Neural cell (in vitro differentiated cells): Measurements from ENCODE around the gene AQP2. TPM values are rescaled to one million over a fixed set of nuclear protein-coding genes. Genes with fewer than 3 reads are reported as not detected.
A peak's percentile ranks its signal among the peaks of the same experiment; 100 is the strongest.

Experiments
- H2AFZ ChIP-seq: fragments of 200-600, 300-800 bp; sonication (generic), shearing (Covaris generic); 2 replicates; pipeline ENCODE4 v1.6.0; 2014; ENCODE audit warnings: low read depth, mild to moderate bottlenecking, antibody characterized with exemption, low read length, moderate library complexity
- H3F3A ChIP-seq: fragments of 200-600 bp; shearing (Covaris generic); 2 replicates; pipeline ENCODE4 v1.6.1; 2016; ENCODE audit warnings: mild to moderate bottlenecking, moderate library complexity, mixed read lengths, antibody characterized with exemption, low read length; ENCODE audit not compliant: insufficient read depth, poor library complexity, severe bottlenecking
- H3K27ac ChIP-seq: fragments of 200-600, 300-800 bp; sonication (generic), shearing (Covaris generic); 2 replicates; pipeline ENCODE4 v1.5.1; 2014; ENCODE audit warnings: mild to moderate bottlenecking, low read length, moderate library complexity
- H3K27me3 ChIP-seq: fragments of 300-800, 200-600 bp; sonication (generic), shearing (Covaris generic); 2 replicates; pipeline ENCODE4 v1.6.0; 2014; ENCODE audit warnings: mild to moderate bottlenecking, low read depth, low read length, moderate library complexity; ENCODE audit not compliant: insufficient read depth
- H3K36me3 ChIP-seq: fragments of 300-800, 200-600 bp; sonication (generic), shearing (Covaris generic); 2 replicates; pipeline ENCODE4 v1.5.1; 2014; ENCODE audit warnings: mild to moderate bottlenecking, antibody characterized with exemption, low read length, moderate library complexity; ENCODE audit not compliant: insufficient read depth
- H3K4me2 ChIP-seq: fragments of 300-800, 200-600 bp; sonication (generic), shearing (Covaris generic); 2 replicates; pipeline ENCODE4 v1.6.0; 2014; ENCODE audit warnings: mild to moderate bottlenecking, low read length
- H3K4me3 ChIP-seq: fragments of 300-800, 200-600 bp; sonication (generic), shearing (Covaris generic); 2 replicates; pipeline ENCODE4 v1.5.1; 2014; ENCODE audit warnings: mild to moderate bottlenecking, low read length, moderate library complexity
- H3K79me2 ChIP-seq: fragments of 200-600 bp; shearing (Covaris generic); replicated peaks from 2 replicates; pipeline ENCODE4 v1.6.0; 2014; ENCODE audit warnings: mild to moderate bottlenecking, low read length, moderate library complexity; ENCODE audit not compliant: insufficient read depth
- H3K9ac ChIP-seq: fragments of 300-800, 200-600 bp; sonication (generic), shearing (Covaris generic); 2 replicates; pipeline ENCODE4 v1.6.1; 2016; ENCODE audit warnings: mild to moderate bottlenecking, low read length, mixed read lengths
- H3K9me2 ChIP-seq: fragments of 200-600 bp; shearing (Covaris generic); 2 replicates; pipeline ENCODE4 v1.6.1; 2016; ENCODE audit warnings: mild to moderate bottlenecking, low read length, mixed read lengths; ENCODE audit not compliant: insufficient read depth
- H3K9me3 ChIP-seq: fragments of 200-600, 300-800 bp; sonication (generic), shearing (Covaris generic); 2 replicates; pipeline ENCODE4 v1.6.1; 2016; ENCODE audit warnings: mild to moderate bottlenecking, mixed run types, low read length, moderate library complexity, mixed read lengths
- H4K20me1 ChIP-seq: fragments of 200-600 bp; shearing (Covaris generic); 2 replicates; pipeline ENCODE4 v1.6.1; 2016; ENCODE audit warnings: mild to moderate bottlenecking, mixed run types; ENCODE audit not compliant: insufficient read depth
- EP300 ChIP-seq: fragments of 450-650 bp; conservative IDR thresholded peaks from 2 replicates; pipeline ENCODE4 v1.6.1; 2014; ENCODE audit warnings: antibody characterized with exemption, mild to moderate bottlenecking, moderate library complexity; ENCODE audit not compliant: poor library complexity, severe bottlenecking
- EZH2 ChIP-seq: fragments of 200-600, 300-800 bp; shearing (Covaris generic), sonication (generic); IDR thresholded peaks from 2 replicates; pipeline ENCODE4 v1.6.1; 2014; ENCODE audit warnings: antibody characterized with exemption, low read length, borderline replicate concordance, mild to moderate bottlenecking; ENCODE audit not compliant: insufficient read depth, poor library complexity, severe bottlenecking
- MXI1 ChIP-seq: fragments of 450-650 bp; conservative IDR thresholded peaks from 2 replicates; pipeline ENCODE4 v1.6.1; 2014; ENCODE audit warnings: antibody characterized with exemption, mild to moderate bottlenecking; ENCODE audit not compliant: poor library complexity, severe bottlenecking
- POLR2AphosphoS5 ChIP-seq: IDR thresholded peaks from 2 replicates; pipeline ENCODE4 v1.6.1; 2012
- RAD21 ChIP-seq: fragments of 450-650 bp; conservative IDR thresholded peaks from 2 replicates; pipeline ENCODE4 v1.6.1; 2014; ENCODE audit warnings: antibody characterized with exemption, mild to moderate bottlenecking, moderate library complexity
- SMC3 ChIP-seq: fragments of 450-650 bp; conservative IDR thresholded peaks from 2 replicates; pipeline ENCODE4 v1.6.1; 2014; ENCODE audit warnings: antibody characterized with exemption, mild to moderate bottlenecking, moderate library complexity; ENCODE audit not compliant: poor library complexity
- TAF1 ChIP-seq: IDR thresholded peaks from 2 replicates; pipeline ENCODE4 v1.6.1; 2012; ENCODE audit warnings: low read depth
- polyA plus RNA-seq: library from polyadenylated mRNA; depleted of rRNA; stranded (reverse); fragments of >200 nt; gene quantifications from 2 replicates; pipeline ENCODE4 v1.2.3, GENCODE V29; 2014
- TF ChIP-seq, protein P1 (sequence below): IDR thresholded peaks from 2 replicates; pipeline ENCODE4 v1.6.1; 2012; ENCODE audit warnings: borderline replicate concordance
- TF ChIP-seq, protein P2 (sequence below): fragments of 450-650 bp; IDR thresholded peaks from 2 replicates; pipeline ENCODE4 v1.5.1; 2014; ENCODE audit warnings: antibody characterized with exemption, mild to moderate bottlenecking, moderate library complexity; ENCODE audit not compliant: poor library complexity, severe bottlenecking

Gene AQP2
- polyA plus RNA-seq, 1 donor from 2014 or later: not detected

DNA sequence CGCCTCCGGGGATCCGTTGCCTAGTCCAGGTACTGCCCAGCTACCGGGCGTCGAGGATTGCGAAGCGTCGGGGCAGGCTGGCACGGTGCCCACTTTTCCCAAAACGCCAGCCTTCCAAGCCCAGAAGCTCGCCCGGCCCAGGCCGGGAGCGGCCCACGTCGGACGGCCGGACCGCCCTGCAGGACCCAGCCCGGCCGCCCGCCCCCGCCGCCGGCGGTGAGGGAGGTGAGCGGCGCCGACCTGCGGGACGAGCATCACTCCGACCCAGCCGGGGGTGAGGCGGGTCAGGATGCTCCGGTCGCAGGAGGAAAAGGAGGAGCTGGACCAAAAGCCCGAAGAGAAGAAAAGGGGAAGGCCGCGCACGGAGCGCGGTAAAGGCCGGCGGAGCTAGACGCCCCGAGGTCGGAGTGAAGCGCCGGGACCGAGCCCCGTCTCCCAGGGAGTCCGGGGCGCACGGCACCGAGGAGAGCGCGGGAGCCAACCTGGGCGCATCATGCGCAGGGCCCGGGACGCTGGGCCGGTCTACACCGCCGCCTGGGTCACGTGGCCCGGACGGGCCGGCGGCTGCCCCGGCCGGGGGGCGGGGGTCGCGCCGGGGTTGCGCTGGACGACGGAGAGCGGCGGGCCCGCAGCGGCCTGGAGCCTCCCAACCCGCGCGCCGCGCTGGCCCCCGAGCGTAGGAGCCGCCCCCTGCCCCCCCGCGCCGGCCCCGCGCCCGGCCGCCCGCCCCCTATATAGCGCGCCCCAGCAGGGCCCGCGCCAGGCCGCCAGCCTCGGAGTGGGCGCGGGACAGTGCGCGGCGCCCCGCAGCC is 10.8 kb downstream of the AQP2 start, which contains the start of gene AQP5:
Gene AQP5 (plus strand): TSS at position 762 of the 812 bp plus-strand sequence. CDS start 146 bp downstream, outside the sequence.
- H3K4me2 ChIP-seq: no peak within 1 kb of the TSS
- H2AFZ ChIP-seq: no peak within 1 kb of the TSS

DNA sequence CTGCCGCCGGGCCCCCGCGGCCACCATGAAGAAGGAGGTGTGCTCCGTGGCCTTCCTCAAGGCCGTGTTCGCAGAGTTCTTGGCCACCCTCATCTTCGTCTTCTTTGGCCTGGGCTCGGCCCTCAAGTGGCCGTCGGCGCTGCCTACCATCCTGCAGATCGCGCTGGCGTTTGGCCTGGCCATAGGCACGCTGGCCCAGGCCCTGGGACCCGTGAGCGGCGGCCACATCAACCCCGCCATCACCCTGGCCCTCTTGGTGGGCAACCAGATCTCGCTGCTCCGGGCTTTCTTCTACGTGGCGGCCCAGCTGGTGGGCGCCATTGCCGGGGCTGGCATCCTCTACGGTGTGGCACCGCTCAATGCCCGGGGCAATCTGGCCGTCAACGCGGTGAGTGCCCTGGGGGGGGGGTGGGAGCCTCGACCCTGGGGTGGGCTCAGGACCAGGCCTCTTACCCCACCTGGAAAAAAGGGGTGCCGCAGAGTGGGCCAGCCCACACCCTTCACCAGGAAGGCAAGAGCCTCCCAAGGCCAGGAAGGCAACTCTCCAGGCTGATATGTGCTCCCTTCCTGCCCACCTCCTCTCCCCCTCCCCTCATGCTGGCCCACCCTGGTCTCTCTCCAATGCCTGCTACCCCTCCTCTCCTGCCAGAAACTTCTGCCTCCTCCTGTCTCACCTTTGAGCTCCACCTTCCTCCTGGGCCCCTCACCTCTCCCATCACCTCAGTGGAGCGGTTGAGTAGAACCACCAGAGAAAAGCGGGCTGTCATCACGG is 11.6 kb downstream of the AQP2 start:
- Histone ChIP-seq H3K9ac (no peak overlapping the region), H3K9me2 (no peaks in the 10 kb centered on the region), H3K36me3 (no peaks in the 10 kb centered on the region), H3K27ac (no peak overlapping the region), H4K20me1 (no peaks in the 10 kb centered on the region), H3K79me2 (no peaks in the 10 kb centered on the region), H3K4me2 (no peak overlapping the region), H3K9me3 (no peaks in the 10 kb centered on the region), H3F3A (no peaks in the 10 kb centered on the region), H2AFZ (no peak overlapping the region), H3K27me3 (peaks cover 32% of the 10 kb centered on the region), H3K4me3 (no peak overlapping the region)
- TF ChIP-seq MXI1 (no peak), TAF1 (no peak), POLR2AphosphoS5 (no peak), RAD21 (no peak), EZH2 (no peak), SMC3 (no peak), EP300 (no peak)
- TF ChIP-seq, protein P1, sequence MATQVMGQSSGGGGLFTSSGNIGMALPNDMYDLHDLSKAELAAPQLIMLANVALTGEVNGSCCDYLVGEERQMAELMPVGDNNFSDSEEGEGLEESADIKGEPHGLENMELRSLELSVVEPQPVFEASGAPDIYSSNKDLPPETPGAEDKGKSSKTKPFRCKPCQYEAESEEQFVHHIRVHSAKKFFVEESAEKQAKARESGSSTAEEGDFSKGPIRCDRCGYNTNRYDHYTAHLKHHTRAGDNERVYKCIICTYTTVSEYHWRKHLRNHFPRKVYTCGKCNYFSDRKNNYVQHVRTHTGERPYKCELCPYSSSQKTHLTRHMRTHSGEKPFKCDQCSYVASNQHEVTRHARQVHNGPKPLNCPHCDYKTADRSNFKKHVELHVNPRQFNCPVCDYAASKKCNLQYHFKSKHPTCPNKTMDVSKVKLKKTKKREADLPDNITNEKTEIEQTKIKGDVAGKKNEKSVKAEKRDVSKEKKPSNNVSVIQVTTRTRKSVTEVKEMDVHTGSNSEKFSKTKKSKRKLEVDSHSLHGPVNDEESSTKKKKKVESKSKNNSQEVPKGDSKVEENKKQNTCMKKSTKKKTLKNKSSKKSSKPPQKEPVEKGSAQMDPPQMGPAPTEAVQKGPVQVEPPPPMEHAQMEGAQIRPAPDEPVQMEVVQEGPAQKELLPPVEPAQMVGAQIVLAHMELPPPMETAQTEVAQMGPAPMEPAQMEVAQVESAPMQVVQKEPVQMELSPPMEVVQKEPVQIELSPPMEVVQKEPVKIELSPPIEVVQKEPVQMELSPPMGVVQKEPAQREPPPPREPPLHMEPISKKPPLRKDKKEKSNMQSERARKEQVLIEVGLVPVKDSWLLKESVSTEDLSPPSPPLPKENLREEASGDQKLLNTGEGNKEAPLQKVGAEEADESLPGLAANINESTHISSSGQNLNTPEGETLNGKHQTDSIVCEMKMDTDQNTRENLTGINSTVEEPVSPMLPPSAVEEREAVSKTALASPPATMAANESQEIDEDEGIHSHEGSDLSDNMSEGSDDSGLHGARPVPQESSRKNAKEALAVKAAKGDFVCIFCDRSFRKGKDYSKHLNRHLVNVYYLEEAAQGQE: no peak
- TF ChIP-seq, protein P2, sequence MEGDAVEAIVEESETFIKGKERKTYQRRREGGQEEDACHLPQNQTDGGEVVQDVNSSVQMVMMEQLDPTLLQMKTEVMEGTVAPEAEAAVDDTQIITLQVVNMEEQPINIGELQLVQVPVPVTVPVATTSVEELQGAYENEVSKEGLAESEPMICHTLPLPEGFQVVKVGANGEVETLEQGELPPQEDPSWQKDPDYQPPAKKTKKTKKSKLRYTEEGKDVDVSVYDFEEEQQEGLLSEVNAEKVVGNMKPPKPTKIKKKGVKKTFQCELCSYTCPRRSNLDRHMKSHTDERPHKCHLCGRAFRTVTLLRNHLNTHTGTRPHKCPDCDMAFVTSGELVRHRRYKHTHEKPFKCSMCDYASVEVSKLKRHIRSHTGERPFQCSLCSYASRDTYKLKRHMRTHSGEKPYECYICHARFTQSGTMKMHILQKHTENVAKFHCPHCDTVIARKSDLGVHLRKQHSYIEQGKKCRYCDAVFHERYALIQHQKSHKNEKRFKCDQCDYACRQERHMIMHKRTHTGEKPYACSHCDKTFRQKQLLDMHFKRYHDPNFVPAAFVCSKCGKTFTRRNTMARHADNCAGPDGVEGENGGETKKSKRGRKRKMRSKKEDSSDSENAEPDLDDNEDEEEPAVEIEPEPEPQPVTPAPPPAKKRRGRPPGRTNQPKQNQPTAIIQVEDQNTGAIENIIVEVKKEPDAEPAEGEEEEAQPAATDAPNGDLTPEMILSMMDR: no peak

More for the DNA sequence above, 10.8 kb downstream of the AQP2 start, which contains the start of gene AQP5:
- H3K9me3 ChIP-seq: no peaks in the 10 kb centered on the region
- H3K27ac ChIP-seq: no peak within 1 kb of the TSS
- H3K9ac ChIP-seq: no peak within 1 kb of the TSS
- H3F3A ChIP-seq: no peaks in the 10 kb centered on the region
- no peaks in the 10 kb centered on the region for H3K9me2 ChIP-seq
- no peaks in the 10 kb centered on the region for H3K36me3 ChIP-seq
- peak within 1 kb of the TSS; percentile 49 for H3K4me3 ChIP-seq
- H3K79me2 ChIP-seq: no peaks in the 10 kb centered on the region
- TF ChIP-seq TAF1: no peak
- no peak for TF ChIP-seq POLR2AphosphoS5
- TF ChIP-seq EZH2: peak; percentile 70
- no peak for TF ChIP-seq RAD21
- no peak for TF ChIP-seq MXI1
- TF ChIP-seq EP300: no peak
- H4K20me1 ChIP-seq: no peaks in the 10 kb centered on the region
- peaks cover 32% of the 10 kb centered on the region for H3K27me3 ChIP-seq
